ENCODE results near the gene TEX44. TPM values are rescaled to one million over a fixed set of nuclear protein-coding genes. Genes with fewer than 3 reads are reported as not detected.
A peak's percentile ranks its signal among the peaks of the same experiment; 100 is the strongest.

TEX44 gene
- total and polyA plus RNA-seq, 4 donors, result not detected

DNA sequence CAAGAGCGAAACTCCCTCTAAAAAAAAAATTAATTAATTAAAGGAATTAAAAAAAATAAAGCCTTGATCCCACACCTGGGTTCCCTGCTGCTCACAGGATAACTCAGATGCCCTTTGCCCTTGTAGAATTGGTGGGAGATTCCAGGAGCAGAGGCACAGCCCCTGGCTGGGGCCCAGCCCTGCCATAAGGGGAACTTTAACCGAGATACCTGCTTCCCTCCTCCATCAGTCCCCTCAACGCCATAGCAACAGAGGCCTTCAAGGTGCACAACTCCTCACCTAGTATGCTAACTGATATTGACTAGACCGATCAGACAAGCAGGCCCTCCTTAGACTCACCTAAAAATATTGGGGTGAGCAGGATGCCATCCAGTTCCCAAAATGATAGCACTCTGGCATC, 23.6 kb downstream of the TEX44 start:
- no peak for DNase-seq
- no peaks in the 10 kb centered on the region for H3K4me1 ChIP-seq (ENCODE audit: control insufficient read depth in 1 of 2, insufficient read depth in 2 of 2, low read length in 2 of 2)
- ATAC-seq (ENCODE audit: low FRiP score), result no peak
- no peak overlapping the region for H3K27ac ChIP-seq (ENCODE audit: low read depth in 1 of 2, low read length in 2 of 2)
- intact Hi-C loops (cut with DNase I), result no loop called here
- H3K4me3 ChIP-seq (ENCODE audit: low read length in 2 of 2), result no peak overlapping the region
- H3K27me3 ChIP-seq (ENCODE audit: control insufficient read depth in 1 of 2, insufficient read depth in 2 of 2, low read length in 1 of 2), result no peaks in the 10 kb centered on the region
- no peaks in the 10 kb centered on the region for H3K36me3 ChIP-seq (ENCODE audit: control insufficient read depth in 1 of 2, insufficient read depth in 2 of 2, low read length in 1 of 2)
- WGBS, 2 donors, result 99% methylated on average over 4 of the region's 4 CpGs
- H3K9me3 ChIP-seq (ENCODE audit: control insufficient read depth, low read length), result no peaks in the 10 kb centered on the region

- H3K27me3 ChIP-seq (ENCODE audit: control insufficient read depth in 1 of 2, insufficient read depth in 2 of 2, low read length in 1 of 2), result no peaks in the 10 kb centered on the region
- WGBS, 2 donors, result 79 to 81% methylated on average over 13 of the region's 13 CpGs
- H3K27ac ChIP-seq (ENCODE audit: low read depth in 1 of 2, low read length in 2 of 2), result no peak overlapping the region
- no peaks in the 10 kb centered on the region for H3K4me1 ChIP-seq (ENCODE audit: control insufficient read depth in 1 of 2, insufficient read depth in 2 of 2, low read length in 2 of 2)
- H3K36me3 ChIP-seq (ENCODE audit: control insufficient read depth in 1 of 2, insufficient read depth in 2 of 2, low read length in 1 of 2), result no peaks in the 10 kb centered on the region
- no peaks in the 10 kb centered on the region for H3K9me3 ChIP-seq (ENCODE audit: control insufficient read depth, low read length)
- intact Hi-C loops (cut with DNase I), result no loop called here
- H3K4me3 ChIP-seq (ENCODE audit: low read length in 2 of 2), result no peak overlapping the region
- ATAC-seq (ENCODE audit: low FRiP score) (no peak), DNase-seq (no peak)
These were observed 24.6 kb downstream of the TEX44 start for GRCh38 chr2:231617059-231617926.

DNA sequence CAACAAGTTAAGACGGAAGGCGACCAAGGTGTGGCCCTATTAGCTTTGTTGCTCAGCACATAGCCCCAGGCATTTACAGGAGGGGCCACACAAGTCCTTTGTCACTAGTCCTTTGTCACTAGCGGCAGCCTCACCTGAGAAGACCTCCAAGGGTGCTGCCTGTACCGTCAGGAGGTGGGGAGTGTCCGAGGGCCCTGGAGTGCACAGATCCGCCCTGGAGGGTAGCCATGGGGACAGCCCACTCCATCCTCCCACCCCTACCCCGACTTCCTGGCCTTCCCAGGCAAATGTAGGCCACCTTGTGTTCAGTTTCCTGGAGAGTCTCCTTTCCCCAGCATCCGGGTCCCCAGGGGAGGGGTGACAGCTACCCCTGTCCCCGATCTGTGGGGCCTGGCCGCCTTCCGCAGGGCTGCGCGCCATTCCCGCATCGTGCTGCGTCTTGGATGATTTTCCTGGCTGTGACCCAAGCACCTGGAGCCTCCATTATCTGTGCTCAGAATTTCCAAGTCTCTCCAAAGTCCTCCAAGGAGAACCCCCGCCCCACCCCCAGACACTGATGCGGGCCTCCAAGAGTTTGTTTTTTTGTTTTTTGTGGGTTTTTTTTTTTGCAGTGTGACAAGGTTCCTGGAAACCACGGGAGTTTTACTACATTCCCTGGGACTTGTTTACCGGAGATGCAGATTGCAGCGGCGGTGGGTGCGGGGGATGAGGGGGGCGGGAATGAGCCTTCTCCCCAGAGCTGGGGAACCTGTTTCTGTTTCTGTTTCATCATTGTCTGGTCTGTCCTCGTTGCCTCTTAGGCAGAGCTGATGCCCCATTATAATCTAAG, 28.6 kb downstream of the TEX44 start:
- 65 to 75% methylated on average over 25 of the region's 25 CpGs for WGBS, 2 donors
- DNase-seq (no peak), ATAC-seq (ENCODE audit: low FRiP score) (peak; percentile 43)
- Histone ChIP-seq H3K4me3 (ENCODE audit: low read length in 2 of 2) (no peak overlapping the region), H3K9me3 (ENCODE audit: control insufficient read depth, low read length) (no peaks in the 10 kb centered on the region), H3K36me3 (ENCODE audit: control insufficient read depth in 1 of 2, insufficient read depth in 2 of 2, low read length in 1 of 2) (no peaks in the 10 kb centered on the region), H3K27me3 (ENCODE audit: control insufficient read depth in 1 of 2, insufficient read depth in 2 of 2, low read length in 1 of 2) (no peaks in the 10 kb centered on the region), H3K4me1 (ENCODE audit: control insufficient read depth in 1 of 2, insufficient read depth in 2 of 2, low read length in 2 of 2) (no peaks in the 10 kb centered on the region), H3K27ac (ENCODE audit: low read depth in 1 of 2, low read length in 2 of 2) (no peak overlapping the region)
- intact Hi-C loops (cut with DNase I), result no loop called here

GRCh38 chr2:231622963-231623362, 30.3 kb downstream of the TEX44 start:
- DNase-seq, result no peak
- Histone ChIP-seq H3K36me3 (ENCODE audit: control insufficient read depth in 1 of 2, insufficient read depth in 2 of 2, low read length in 1 of 2) (no peaks in the 10 kb centered on the region), H3K27ac (ENCODE audit: low read depth in 1 of 2, low read length in 2 of 2) (no peak overlapping the region), H3K4me3 (ENCODE audit: low read length in 2 of 2) (no peak overlapping the region), H3K4me1 (ENCODE audit: control insufficient read depth in 1 of 2, insufficient read depth in 2 of 2, low read length in 2 of 2) (no peaks in the 10 kb centered on the region), H3K9me3 (ENCODE audit: control insufficient read depth, low read length) (no peaks in the 10 kb centered on the region), H3K27me3 (ENCODE audit: control insufficient read depth in 1 of 2, insufficient read depth in 2 of 2, low read length in 1 of 2) (no peaks in the 10 kb centered on the region)
- 95% methylated on average over 10 of the region's 10 CpGs for WGBS, 2 donors
- ATAC-seq (ENCODE audit: low FRiP score), result no peak
- intact Hi-C loops (cut with DNase I), result no loop called here

- DNase-seq (no peak), ATAC-seq (ENCODE audit: low FRiP score) (no peak)
- no peaks in the 10 kb centered on the region for H3K36me3 ChIP-seq (ENCODE audit: control insufficient read depth in 1 of 2, insufficient read depth in 2 of 2, low read length in 1 of 2)
- intact Hi-C loops (cut with DNase I), result no loop called here
- H3K4me3 ChIP-seq (ENCODE audit: low read length in 2 of 2), result no peak overlapping the region
- no peak overlapping the region for H3K27ac ChIP-seq (ENCODE audit: low read depth in 1 of 2, low read length in 2 of 2)
- no peaks in the 10 kb centered on the region for H3K27me3 ChIP-seq (ENCODE audit: control insufficient read depth in 1 of 2, insufficient read depth in 2 of 2, low read length in 1 of 2)
- H3K4me1 ChIP-seq (ENCODE audit: control insufficient read depth in 1 of 2, insufficient read depth in 2 of 2, low read length in 2 of 2), result no peaks in the 10 kb centered on the region
- no peaks in the 10 kb centered on the region for H3K9me3 ChIP-seq (ENCODE audit: control insufficient read depth, low read length)
- 94 to 96% methylated on average over 6 of the region's 6 CpGs for WGBS, 2 donors
These were observed 33.8 kb downstream of the TEX44 start for GRCh38 chr2:231626449-231626848.

GRCh38 chr2:231627384-231628120, 34.9 kb downstream of the TEX44 start:
- DNase-seq (no peak), ATAC-seq (ENCODE audit: low FRiP score) (peak; percentile 68)
- H3K36me3 ChIP-seq (ENCODE audit: control insufficient read depth in 1 of 2, insufficient read depth in 2 of 2, low read length in 1 of 2), result no peaks in the 10 kb centered on the region
- peak overlapping the region in 1 of 2 donors; percentile 1 for H3K4me3 ChIP-seq (ENCODE audit: low read length in 2 of 2)
- H3K27me3 ChIP-seq (ENCODE audit: control insufficient read depth in 1 of 2, insufficient read depth in 2 of 2, low read length in 1 of 2), result no peaks in the 10 kb centered on the region
- no peaks in the 10 kb centered on the region for H3K4me1 ChIP-seq (ENCODE audit: control insufficient read depth in 1 of 2, insufficient read depth in 2 of 2, low read length in 2 of 2)
- no peaks in the 10 kb centered on the region for H3K9me3 ChIP-seq (ENCODE audit: control insufficient read depth, low read length)
- H3K27ac ChIP-seq (ENCODE audit: low read depth in 1 of 2, low read length in 2 of 2), result peak overlapping the region; percentile 62 to 95
- intact Hi-C loops (cut with DNase I), result no loop called here
- WGBS, 2 donors, result 42 to 44% methylated on average over 10 of the region's 10 CpGs

DNA sequence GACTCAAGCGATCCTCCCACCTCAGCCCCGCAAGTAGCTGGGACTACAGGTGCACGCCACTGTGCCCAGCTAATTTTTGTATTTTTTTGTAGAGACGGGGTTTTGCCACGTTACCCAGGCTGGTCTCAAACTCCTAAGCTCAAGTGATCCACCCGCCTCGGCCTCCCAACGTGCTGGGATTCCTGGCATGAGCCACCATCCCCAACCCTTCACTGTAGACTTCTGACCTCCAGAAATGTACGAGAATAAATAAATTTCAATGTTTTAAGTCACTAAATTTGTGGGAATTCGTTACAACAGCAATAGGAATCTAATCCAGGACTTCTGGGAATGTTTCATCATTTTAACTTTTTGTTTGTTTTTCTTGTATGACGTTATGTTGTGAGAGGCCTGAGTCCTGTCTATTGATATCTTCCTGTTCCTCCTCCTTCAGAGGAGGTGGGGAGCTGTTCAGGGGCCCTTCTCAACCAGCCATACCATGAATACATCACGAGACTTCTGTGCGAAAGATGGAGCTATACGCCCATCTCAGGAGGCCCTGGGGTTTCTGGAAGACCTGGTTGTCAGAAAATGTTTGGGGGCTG, 40.0 kb downstream of the TEX44 start:
- intact Hi-C loops (cut with DNase I), result no loop called here
- Histone ChIP-seq H3K27ac (ENCODE audit: low read depth in 1 of 2, low read length in 2 of 2) (no peak overlapping the region), H3K4me3 (ENCODE audit: low read length in 2 of 2) (no peak overlapping the region), H3K36me3 (ENCODE audit: control insufficient read depth in 1 of 2, insufficient read depth in 2 of 2, low read length in 1 of 2) (no peaks in the 10 kb centered on the region), H3K27me3 (ENCODE audit: control insufficient read depth in 1 of 2, insufficient read depth in 2 of 2, low read length in 1 of 2) (no peaks in the 10 kb centered on the region), H3K4me1 (ENCODE audit: control insufficient read depth in 1 of 2, insufficient read depth in 2 of 2, low read length in 2 of 2) (no peaks in the 10 kb centered on the region), H3K9me3 (ENCODE audit: control insufficient read depth, low read length) (no peaks in the 10 kb centered on the region)
- no peak for ATAC-seq (ENCODE audit: low FRiP score)
- DNase-seq, result no peak
- WGBS, 2 donors, result 74 to 82% methylated on average over 13 to 14 of the region's 14 CpGs

- ATAC-seq (ENCODE audit: low FRiP score) (no peak), DNase-seq (no peak)
- Histone ChIP-seq H3K27me3 (ENCODE audit: control insufficient read depth in 1 of 2, insufficient read depth in 2 of 2, low read length in 1 of 2) (no peaks in the 10 kb centered on the region), H3K9me3 (ENCODE audit: control insufficient read depth, low read length) (no peaks in the 10 kb centered on the region), H3K4me1 (ENCODE audit: control insufficient read depth in 1 of 2, insufficient read depth in 2 of 2, low read length in 2 of 2) (no peaks in the 10 kb centered on the region), H3K27ac (ENCODE audit: low read depth in 1 of 2, low read length in 2 of 2) (no peak overlapping the region), H3K36me3 (ENCODE audit: control insufficient read depth in 1 of 2, insufficient read depth in 2 of 2, low read length in 1 of 2) (no peaks in the 10 kb centered on the region), H3K4me3 (ENCODE audit: low read length in 2 of 2) (no peak overlapping the region)
- intact Hi-C loops (cut with DNase I), result no loop called here
- 77 to 85% methylated on average over 13 of the region's 13 CpGs for WGBS, 2 donors
These were observed 40.7 kb downstream of the TEX44 start for GRCh38 chr2:231633241-231633976.
